SK-N-SH (cell line): ENCODE data around the gene ASPSCR1. TPM values are rescaled to one million over a fixed set of nuclear protein-coding genes. Genes with fewer than 3 reads are reported as not detected.
A peak's percentile ranks its signal among the peaks of the same experiment; 100 is the strongest.

ENCODE experiments used
- CTCF ChIA-PET: fragments of 300-600, 350-600 bp; formaldehyde crosslinking; extraction: SDS; loops from one replicate; lab custom pipeline; 2021; lab: Yijun Ruan, JAX
- POLR2A ChIA-PET: fragments of 350-600 bp; sonication (Branson Sonifier 250); formaldehyde crosslinking; extraction: SDS; loops from one replicate; lab custom pipeline; 2020; ENCODE audit warnings: antibody characterized with exemption, inconsistent platforms; lab: Yijun Ruan, JAX
- DNase-seq: peaks from one replicate; pipeline ENCODE4 v3.0.0; 2012
- H2AFZ ChIP-seq: fragments of 200-600 bp; sonication (generic); 2 replicates; pipeline ENCODE4 v1.8.1; 2016; ENCODE audit warnings: antibody characterized with exemption, mild to moderate bottlenecking, low read depth
- H3F3A ChIP-seq: fragments of 200-600 bp; sonication (generic); replicated peaks from 2 replicates; pipeline ENCODE3; 2016; ENCODE audit warnings: antibody characterized with exemption, mild to moderate bottlenecking; ENCODE audit not compliant: insufficient read depth
- H3K27ac ChIP-seq, 2 experiments: fragments of 200-500 bp in 1 of 2; fragments of 200-600 bp in 1 of 2; sonication (Bioruptor generic) in 1 of 2; sonication (generic), shearing (Covaris generic) in 1 of 2; 2 replicates each; pipeline versions ENCODE4 v1.5.1 to v1.6.1; 2014 to 2016; ENCODE audit warnings: low read depth in 2 of 2, inconsistent platforms in 1 of 2, low read length in 1 of 2, mild to moderate bottlenecking in 1 of 2, mixed read lengths in 1 of 2
- H3K27me3 ChIP-seq: fragments of 200-600 bp; sonication (generic), shearing (Covaris generic); 2 replicates; pipeline ENCODE4 v1.6.1; 2016; ENCODE audit warnings: mixed run types; ENCODE audit not compliant: insufficient read depth
- H3K36me3 ChIP-seq, 2 experiments: fragments of 200-500 bp in 1 of 2; fragments of 200-600 bp in 1 of 2; sonication (Bioruptor generic) in 1 of 2; sonication (generic) in 1 of 2; replicated peaks in 1 of 2; 2 replicates each; pipeline versions ENCODE3 to v1.5.1; 2014 to 2016; ENCODE audit warnings: low read length in 1 of 2, mild to moderate bottlenecking in 1 of 2; ENCODE audit not compliant: insufficient read depth in 2 of 2, control insufficient read depth in 1 of 2
- H3K4me1 ChIP-seq, 2 experiments: fragments of 200-500 bp in 1 of 2; fragments of 200-600 bp in 1 of 2; sonication (Bioruptor generic) in 1 of 2; sonication (generic), shearing (Covaris generic) in 1 of 2; 2 replicates each; pipeline versions ENCODE4 v1.5.1 to v1.6.1; 2014 to 2016; ENCODE audit warnings: low read depth in 1 of 2, low read length in 1 of 2, mixed run types in 1 of 2; ENCODE audit not compliant: insufficient read depth in 2 of 2, control insufficient read depth in 1 of 2
- H3K4me2 ChIP-seq: fragments of 200-600 bp; sonication (generic), shearing (Covaris generic); 2 replicates; pipeline ENCODE4 v1.6.1; 2017; ENCODE audit warnings: mixed run types
- H3K4me3 ChIP-seq, 2 experiments: fragments of 200-500 bp in 1 of 2; fragments of 200-600 bp in 1 of 2; sonication (Bioruptor generic) in 1 of 2; sonication (generic), shearing (Covaris generic) in 1 of 2; 2 replicates each; pipeline versions ENCODE4 v1.5.1 to v1.8.1; 2014 to 2016; ENCODE audit warnings: low read depth in 2 of 2, inconsistent platforms in 1 of 2, low read length in 1 of 2, mild to moderate bottlenecking in 1 of 2, mixed read lengths in 1 of 2, moderate library complexity in 1 of 2
- H3K79me2 ChIP-seq: fragments of 200-600 bp; sonication (generic); 2 replicates; pipeline ENCODE4 v1.8.1; 2017; ENCODE audit warnings: mild to moderate bottlenecking; ENCODE audit not compliant: insufficient read depth
- H3K9ac ChIP-seq: fragments of 200-600 bp; sonication (generic); 2 replicates; pipeline ENCODE4 v1.6.1; 2017; ENCODE audit warnings: mixed run types
- H3K9me2 ChIP-seq: fragments of 200-600 bp; sonication (generic); 2 replicates; pipeline ENCODE4 v1.6.1; 2017; ENCODE audit warnings: mixed run types
- H3K9me3 ChIP-seq: fragments of 200-600 bp; sonication (generic); 2 replicates; pipeline ENCODE4 v1.6.1; 2017; ENCODE audit warnings: mixed run types, mild to moderate bottlenecking, moderate library complexity
- H4K20me1 ChIP-seq: fragments of 200-600 bp; sonication (generic); 2 replicates; pipeline ENCODE4 v1.6.1; 2017; ENCODE audit warnings: mild to moderate bottlenecking, mixed run types; ENCODE audit not compliant: insufficient read depth
- CTCF ChIP-seq: fragments of 200-600 bp; sonication (generic); IDR thresholded peaks from 2 replicates; pipeline ENCODE4 v1.6.1; 2017; ENCODE audit warnings: antibody characterized with exemption, mild to moderate bottlenecking, moderate library complexity
- ELF1 ChIP-seq: IDR thresholded peaks from 2 replicates; pipeline ENCODE4 v1.4.0; 2012
- EZH2phosphoT487 ChIP-seq: fragments of 200-600 bp; sonication (generic); IDR thresholded peaks from 2 replicates; pipeline ENCODE4 v1.6.1; 2017; ENCODE audit warnings: low read depth, mixed run types, mild to moderate bottlenecking, antibody characterized with exemption, moderate library complexity, borderline replicate concordance
- FOXJ3 ChIP-seq: sonication (generic); formaldehyde crosslinking; IDR thresholded peaks from 2 replicates; pipeline ENCODE4 v1.5.1; 2020; ENCODE audit warnings: mild to moderate bottlenecking, missing genetic modification reagents
- GABPA ChIP-seq: IDR thresholded peaks from 2 replicates; pipeline ENCODE4 v1.4.0; 2012; ENCODE audit warnings: low read depth, mild to moderate bottlenecking
- JUND ChIP-seq: IDR thresholded peaks from 2 replicates; pipeline ENCODE4 v1.4.0; 2012
- MEF2A ChIP-seq: IDR thresholded peaks from 2 replicates; pipeline ENCODE4 v1.4.0; 2012; ENCODE audit warnings: low read depth, borderline replicate concordance
- PBX3 ChIP-seq: IDR thresholded peaks from 2 replicates; pipeline ENCODE4; 2012
- REST ChIP-seq: IDR thresholded peaks from 2 replicates; pipeline ENCODE4 v1.6.1; 2012; ENCODE audit warnings: mild to moderate bottlenecking, low read depth, low read length, moderate library complexity
- RXRA ChIP-seq: IDR thresholded peaks from 2 replicates; pipeline ENCODE4 v1.4.0; 2012; ENCODE audit warnings: low read depth, mild to moderate bottlenecking, borderline replicate concordance
- SIN3A ChIP-seq: IDR thresholded peaks from 2 replicates; pipeline ENCODE4 v1.6.1; 2012; ENCODE audit warnings: low read depth, mild to moderate bottlenecking, low read length, moderate library complexity, borderline replicate concordance
- TEAD4 ChIP-seq: IDR thresholded peaks from 2 replicates; pipeline ENCODE4 v1.4.0; 2012; ENCODE audit warnings: mild to moderate bottlenecking, borderline replicate concordance; ENCODE audit not compliant: insufficient read depth
- USF1 ChIP-seq: IDR thresholded peaks from 2 replicates; pipeline ENCODE4 v1.4.0; 2012; ENCODE audit warnings: low read depth, borderline replicate concordance
- USF2 ChIP-seq: fragments of 150-350 bp; IDR thresholded peaks from 2 replicates; pipeline ENCODE4 v1.6.1; 2017; ENCODE audit warnings: antibody characterized with exemption, low read length, low read depth, borderline replicate concordance
- ZBTB33 ChIP-seq: IDR thresholded peaks from 2 replicates; pipeline ENCODE4 v1.4.0; 2012; ENCODE audit warnings: low read depth, borderline replicate concordance
- WGBS: methylation state at CpG from one replicate; pipeline ENCODE4 v1.1.6; 2017; ENCODE audit warnings: low lambda C conversion rate; 5-methylcytosine and 5-hydroxymethylcytosine counted together
- polyA plus RNA-seq, 3 experiments: library from polyadenylated mRNA; depleted of rRNA; stranded (reverse); fragments of >200 nt; gene quantifications; 2 replicates each; pipeline ENCODE4 v1.2.3, GENCODE V29; 2012

ASPSCR1 gene
- polyA plus RNA-seq, 1 of the 3 experiments (the other 2 are of a cell fraction) = 36.2 TPM

- TF ChIP-seq FOXJ3 (CRISPR knock-in tag) = no peak
- TF ChIP-seq CTCF = no peak
- no peak for TF ChIP-seq MEF2A
- no peak for TF ChIP-seq GABPA
- no peak for TF ChIP-seq RXRA
- TF ChIP-seq USF2 = no peak
- TF ChIP-seq SIN3A = no peak
- TF ChIP-seq PBX3 = no peak
- no peak for TF ChIP-seq ELF1
These were observed 48.7 kb upstream of the ASPSCR1 start (continued) for GRCh38 chr17:81928544-81929252.

- no peaks in the 10 kb centered on the region for H3K9me3 ChIP-seq
- ChIA-PET POLR2A (interaction anchor here (0.6 to 5.0 kb wide), 6 partner anchors 8 to 91 kb away, joined by 3 to 34 read pairs (median 4); partner anchors contain the start of genes P4HB and PYCR1), CTCF (interaction anchor here (1.3 to 11.7 kb wide), 10 partner anchors 8 to 101 kb away, joined by 4 to 107 read pairs (median 14); partner anchors contain the start of genes NOTUM, PCYT2, PYCR1 and RAC3)
- no peaks in the 10 kb centered on the region for H3K9me2 ChIP-seq
- H3K36me3 ChIP-seq = peaks cover 0 to 13% of the 10 kb centered on the region in 2 experiments
- H4K20me1 ChIP-seq = peaks cover 28% of the 10 kb centered on the region
- peaks cover 27% of the 10 kb centered on the region for H3K79me2 ChIP-seq
- H3K4me3 ChIP-seq = peak overlapping the region in 1 of 2 experiments; percentile 92; a peak in 1 of 4 replicates
- H3K4me1 ChIP-seq = peaks cover 12 to 27% of the 10 kb centered on the region in 2 experiments; a peak in 2 of 4 replicates
- 95% methylated on average over 28 of the region's 31 CpGs for WGBS
- no peaks in the 10 kb centered on the region for H3K27me3 ChIP-seq
- H3K4me2 ChIP-seq = peak overlapping the region; percentile 100
- no peak for DNase-seq
- H3F3A ChIP-seq = peaks cover 17% of the 10 kb centered on the region
- H3K27ac ChIP-seq = no peak overlapping the region
- H3K9ac ChIP-seq = no peak overlapping the region
- no peak overlapping the region for H2AFZ ChIP-seq
- TF ChIP-seq ZBTB33 (no peak), PBX3 (no peak), JUND (no peak), TEAD4 (no peak), REST (no peak), USF1 (no peak), EZH2phosphoT487 (no peak)
These were observed 47.9 kb upstream of the ASPSCR1 start for GRCh38 chr17:81929253-81930141.
